HG02571 (cell line): ENCODE results near the gene KBTBD2.
"Not testable (repeated sequence)": the region's sequence is repeated elsewhere in the genome, so short reads cannot be mapped to it uniquely, and the experiment has no call there.

Experiments
- ATAC-seq: cut with Tn5 transposase; IDR thresholded peaks from one replicate; pipeline ENCODE4 v1.9.1; 2021; ENCODE audit warnings: mild to moderate bottlenecking, moderate library complexity; ENCODE audit not compliant: unreplicated experiment

Gene KBTBD2

GRCh38 chr7:32893722-32894121 lies 2.2 kb upstream of the KBTBD2 start:
- ATAC-seq = no peak

- no peak for ATAC-seq
Observed at GRCh38 chr7:32893207-32893524, 1.6 kb upstream of the KBTBD2 start.

GRCh38 chr7:32892521-32893206 lies 1.1 kb upstream of the KBTBD2 start:
- ATAC-seq = no peak

- peak; percentile 57 for ATAC-seq
Observed at GRCh38 chr7:32891800-32892520, 400 bp upstream of the KBTBD2 start.

GRCh38 chr7:32890793-32891042 lies 842 bp downstream of the KBTBD2 start:
- ATAC-seq = no peak

GRCh38 chr7:32890010-32890792 lies 1.4 kb downstream of the KBTBD2 start:
- peak; percentile 26 for ATAC-seq

GRCh38 chr7:32888505-32888904 lies 3.1 kb downstream of the KBTBD2 start:
- no peak for ATAC-seq

- no peak for ATAC-seq
Observed at GRCh38 chr7:32887395-32887794, 4.2 kb downstream of the KBTBD2 start.

- ATAC-seq = no peak
Observed at GRCh38 chr7:32881074-32881982, 10.2 kb downstream of the KBTBD2 start.

- no peak for ATAC-seq
Observed at GRCh38 chr7:32879460-32879859, 12.1 kb downstream of the KBTBD2 start.

GRCh38 chr7:32878023-32878422 lies 13.5 kb downstream of the KBTBD2 start:
- not testable (repeated sequence) for ATAC-seq

GRCh38 chr7:32872421-32872820 lies 19.1 kb downstream of the KBTBD2 start:
- ATAC-seq = no peak

GRCh38 chr7:32871624-32872371 lies 19.8 kb downstream of the KBTBD2 start:
- peak; percentile 83 for ATAC-seq

GRCh38 chr7:32870298-32870697 lies 21.3 kb downstream of the KBTBD2 start:
- ATAC-seq = no peak

GRCh38 chr7:32869716-32870115 lies 21.8 kb downstream of the KBTBD2 start:
- ATAC-seq = no peak

GRCh38 chr7:32868116-32868515 lies 23.4 kb downstream of the KBTBD2 start:
- ATAC-seq = no peak

GRCh38 chr7:32865448-32866030 lies 26.0 kb downstream of the KBTBD2 start:
- no peak for ATAC-seq

GRCh38 chr7:32863872-32864271 lies 27.7 kb downstream of the KBTBD2 start:
- ATAC-seq = not testable (repeated sequence)

- no peak for ATAC-seq
Observed at GRCh38 chr7:32860090-32860489, 31.5 kb downstream of the KBTBD2 start.

GRCh38 chr7:32858648-32859047 lies 32.9 kb downstream of the KBTBD2 start:
- no peak for ATAC-seq
